Stimulated activated CD8-positive, alpha-beta memory T cell treated with anti-CD3 and anti-CD28 coated beads, Interleukin-4, amount 100 ng/mL, for 48 hours (primary cell): ENCODE measurements around the gene ZNF217.

Experiments
- DNase-seq: peaks from one replicate; pipeline ENCODE4 v3.0.0-alpha.2; 2020

The ZNF217 gene

DNA sequence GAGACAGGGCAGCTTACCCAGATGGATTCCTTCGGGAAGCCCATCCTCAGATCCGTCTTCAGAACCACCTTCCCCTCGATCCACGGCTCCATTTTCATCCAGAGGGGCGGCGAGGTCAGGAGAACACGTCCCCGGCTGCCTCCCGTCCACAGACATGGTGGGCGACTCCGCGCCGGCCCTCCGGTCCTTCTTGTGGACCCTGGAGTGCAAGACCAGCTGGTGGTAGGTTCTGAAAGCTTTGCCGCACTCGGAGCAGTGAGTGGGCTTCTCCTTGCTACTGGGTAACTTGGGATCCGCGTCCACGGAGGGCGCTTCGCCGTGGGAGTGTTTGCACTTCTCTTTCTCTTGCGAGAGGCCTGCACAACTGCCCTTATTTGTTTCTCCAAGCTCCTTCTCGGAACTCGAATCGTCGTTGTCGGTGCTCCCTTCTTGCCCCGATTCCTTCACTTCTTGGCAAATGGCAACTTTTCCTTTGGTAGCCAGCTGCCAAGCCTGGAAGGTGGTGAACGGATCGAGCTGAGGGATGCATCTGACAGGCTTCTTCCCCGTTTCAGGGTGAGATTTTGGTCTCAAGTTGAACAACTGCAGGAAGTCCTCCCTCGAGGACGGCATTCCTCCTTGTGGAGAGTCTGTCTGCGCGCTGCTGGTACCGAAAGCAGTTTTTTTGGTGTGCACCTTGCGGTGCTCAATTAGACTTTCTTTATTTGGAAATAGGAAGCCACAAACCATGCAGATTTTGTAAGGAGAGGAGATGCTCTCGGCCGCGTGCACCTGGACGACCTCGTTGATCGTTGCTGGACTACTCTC, 12.0 kb downstream of the ZNF217 start:
- DNase-seq, result peak; percentile 49

GRCh38 chr20:53580376-53581111, 13.1 kb downstream of the ZNF217 start:
- DNase-seq, result no peak

DNA sequence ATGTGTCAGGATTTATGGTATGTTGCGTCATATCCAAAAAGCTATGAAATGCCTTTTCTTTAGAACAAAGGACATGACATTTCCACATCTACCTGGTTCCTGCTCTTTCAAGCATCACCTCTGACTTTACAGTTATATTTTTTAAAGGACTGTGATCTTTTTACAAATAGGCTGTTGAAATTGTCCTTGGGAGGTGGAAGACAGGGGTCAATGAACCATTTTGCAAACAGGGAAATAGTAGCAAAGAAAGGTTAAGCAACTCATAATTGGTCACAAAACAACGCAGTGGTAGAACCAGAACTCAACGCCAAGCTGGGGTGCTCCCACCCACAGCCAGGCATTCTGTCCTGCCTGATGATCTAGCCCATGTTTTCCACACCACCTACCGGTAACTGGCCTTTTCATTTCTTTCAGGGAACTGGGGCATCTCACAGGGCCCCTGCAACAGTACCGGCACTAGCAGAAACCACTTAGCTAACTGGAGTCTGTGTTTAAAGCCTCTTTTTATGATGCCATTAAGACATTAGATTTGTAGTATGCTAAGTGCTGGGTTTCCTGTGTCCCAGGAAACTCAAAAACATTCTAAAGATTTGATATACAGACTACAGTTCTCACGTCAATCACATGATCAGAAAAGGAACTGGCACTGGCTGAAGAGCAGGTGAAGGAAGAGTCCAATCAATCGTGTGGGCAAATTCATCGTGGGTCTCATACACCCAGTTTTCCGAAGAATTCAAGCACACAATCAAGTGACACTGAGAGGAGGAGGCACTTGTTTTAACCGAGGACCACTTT, 13.9 kb downstream of the ZNF217 start:
- DNase-seq, result peak; percentile 55

- no peak for DNase-seq
These were observed 14.4 kb downstream of the ZNF217 start for GRCh38 chr20:53579266-53579580.

GRCh38 chr20:53578492-53579222, 15.0 kb downstream of the ZNF217 start:
- peak; percentile 52 for DNase-seq

GRCh38 chr20:53576586-53577318, 16.9 kb downstream of the ZNF217 start:
- DNase-seq, result peak; percentile 26

DNA sequence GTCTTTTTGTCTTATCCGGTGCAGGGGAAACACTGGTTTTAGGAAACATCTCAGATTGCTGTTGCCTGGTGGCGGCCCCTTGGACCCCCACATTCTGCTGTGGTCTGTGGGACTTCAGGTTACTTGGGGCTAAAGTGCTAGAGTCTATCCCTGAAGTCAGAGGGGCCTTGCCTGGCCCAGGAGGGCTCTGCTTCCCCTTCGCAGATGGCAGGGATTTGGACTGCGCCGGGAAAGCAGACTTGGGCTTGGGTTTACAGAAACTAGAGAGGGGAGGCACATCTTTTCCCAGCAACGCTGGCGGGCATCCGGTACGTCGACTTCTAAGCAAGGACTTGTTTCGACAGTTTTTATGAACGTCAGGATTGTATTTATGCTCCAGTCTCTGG, 17.5 kb downstream of the ZNF217 start:
- DNase-seq, result peak; percentile 24

DNA sequence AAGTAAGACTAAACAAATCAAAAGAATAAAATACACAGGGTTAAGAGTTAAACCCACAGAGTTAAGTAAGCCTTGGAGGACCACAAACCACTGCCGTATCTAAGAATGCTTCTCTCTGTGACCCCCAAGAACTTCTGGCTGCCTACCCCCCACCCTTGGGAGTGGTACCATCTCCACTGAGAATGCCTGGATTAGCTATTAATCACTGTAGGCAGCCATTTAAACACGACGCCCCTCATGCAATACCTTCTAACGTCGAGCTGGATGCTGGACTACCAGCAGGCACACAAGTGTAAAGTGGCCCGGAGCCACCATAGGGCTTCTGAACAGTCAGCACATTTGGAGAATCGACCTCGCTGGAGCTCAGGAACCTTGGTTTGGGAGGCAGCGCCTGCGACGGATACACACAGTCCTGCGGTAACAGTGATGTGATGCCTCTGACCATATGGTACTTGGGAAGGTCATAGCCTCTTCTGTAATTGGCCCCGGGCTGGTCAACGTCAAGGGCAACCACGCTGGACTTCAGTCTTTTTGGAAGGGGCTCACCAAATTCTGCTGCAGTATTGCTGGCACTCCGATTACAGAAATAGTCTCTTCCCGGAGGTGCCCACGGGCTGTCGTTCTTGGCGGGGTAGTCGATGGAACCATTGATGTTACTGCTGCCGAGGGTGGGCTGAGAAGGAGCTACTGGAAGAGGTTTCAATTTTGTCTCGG, 18.0 kb downstream of the ZNF217 start:
- DNase-seq, result peak; percentile 23

- DNase-seq, result peak; percentile 15
These were observed 18.8 kb downstream of the ZNF217 start for GRCh38 chr20:53574819-53575218.

GRCh38 chr20:53574259-53574789, 19.3 kb downstream of the ZNF217 start:
- DNase-seq, result peak; percentile 11

DNA sequence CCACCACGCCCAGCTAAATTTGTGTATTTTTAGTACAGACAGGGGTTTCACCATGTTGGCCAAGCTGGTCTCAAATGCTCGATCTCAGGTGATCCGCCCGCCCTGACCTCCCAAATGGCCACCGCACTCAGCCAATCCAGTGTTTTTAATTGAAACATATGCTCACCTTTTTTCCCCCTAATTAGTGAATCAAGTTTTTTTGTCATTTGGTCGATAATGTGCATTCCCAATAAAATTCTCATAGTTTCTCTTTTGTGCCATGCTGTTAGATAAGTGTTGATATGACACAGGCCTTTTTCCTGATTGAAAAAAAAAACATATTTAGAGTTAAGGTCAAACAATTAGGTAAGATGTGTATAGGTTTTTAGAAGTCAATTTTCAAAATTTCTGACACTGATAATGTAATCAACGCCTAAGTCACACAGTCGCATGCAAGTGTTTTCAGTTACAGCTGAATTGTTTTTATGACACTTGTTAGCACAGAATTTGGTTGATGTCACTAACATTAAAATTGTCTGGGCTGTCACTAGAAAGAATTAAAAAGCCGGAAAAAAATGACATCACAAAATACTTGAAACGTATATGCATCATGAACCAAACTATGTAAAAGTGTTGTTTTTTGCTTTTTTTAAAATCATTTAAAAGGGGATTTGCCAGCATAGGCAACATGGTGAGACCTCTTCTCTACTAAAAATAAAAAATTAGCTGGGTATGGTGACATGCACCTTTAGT, 21.9 kb downstream of the ZNF217 start:
- DNase-seq, result no peak

DNA sequence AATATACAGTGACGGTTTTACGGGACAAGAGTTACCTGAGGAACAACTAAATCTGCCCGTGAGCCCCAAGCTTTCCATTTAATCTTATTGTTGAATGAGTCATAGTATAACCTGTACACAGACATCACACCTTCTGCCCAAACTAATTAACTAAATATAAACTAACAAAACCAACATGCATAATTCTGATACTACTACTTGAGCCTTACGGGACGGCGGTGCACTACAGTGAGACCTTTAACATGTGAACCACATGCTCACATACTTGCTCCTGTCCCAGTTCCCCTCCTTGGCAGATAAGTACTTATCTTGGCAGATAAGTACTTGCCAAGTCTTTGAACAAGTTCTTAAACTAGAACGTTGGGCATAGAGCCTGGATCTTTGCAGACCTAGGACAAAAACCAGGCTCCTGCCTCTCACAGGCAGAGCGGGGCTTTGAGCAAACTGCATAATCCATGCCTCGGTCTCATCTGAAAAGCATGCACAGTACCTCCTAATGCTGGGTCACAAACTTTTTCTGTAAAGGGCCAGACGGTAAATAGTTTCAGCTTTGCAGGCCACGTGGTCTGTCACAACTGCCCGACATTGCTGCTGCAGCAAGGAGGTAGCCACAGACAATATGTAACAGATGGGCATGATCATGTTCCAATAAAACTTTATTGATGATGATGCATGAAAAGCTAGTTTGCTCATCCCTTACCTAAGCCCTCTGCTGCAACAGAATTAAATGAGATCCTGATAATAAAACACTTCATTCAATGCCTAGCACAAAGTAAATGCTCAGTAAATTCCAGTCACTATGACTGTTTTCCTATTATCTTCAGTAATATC, 23.0 kb downstream of the ZNF217 start:
- DNase-seq, result peak; percentile 20

GRCh38 chr20:53569606-53570307, 23.9 kb downstream of the ZNF217 start:
- DNase-seq, result peak; percentile 16

GRCh38 chr20:53569005-53569404, 24.6 kb downstream of the ZNF217 start:
- no peak for DNase-seq

GRCh38 chr20:53568351-53568750, 25.3 kb downstream of the ZNF217 start:
- DNase-seq, result peak; percentile 3

DNA sequence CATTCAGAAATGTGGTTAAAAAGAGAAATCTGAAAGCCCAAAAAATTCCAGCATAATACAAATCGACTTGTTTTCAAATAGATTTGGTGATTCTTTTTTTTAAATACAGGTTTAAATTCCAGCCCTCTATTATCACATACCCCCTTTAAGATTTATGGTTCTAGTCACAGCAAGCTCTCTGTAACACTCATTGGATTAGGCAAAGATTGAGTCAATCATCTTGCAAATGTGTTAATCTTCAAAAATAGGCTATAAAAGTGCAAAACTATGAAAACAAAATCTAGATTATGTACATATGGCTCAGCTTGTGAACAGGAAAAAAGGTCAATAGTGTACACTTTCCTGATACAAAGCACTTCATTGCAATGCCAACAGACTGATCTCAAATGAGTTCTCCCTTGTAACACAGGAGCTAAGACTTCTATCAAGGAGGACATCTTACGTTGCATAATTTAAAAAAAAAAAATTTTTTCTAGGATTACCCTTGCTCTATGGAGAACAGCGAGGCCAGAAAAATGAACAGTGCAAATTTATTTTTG, 26.2 kb downstream of the ZNF217 start:
- no peak for DNase-seq

- peak; percentile 11 for DNase-seq
These were observed 27.0 kb downstream of the ZNF217 start for GRCh38 chr20:53566623-53567022.

- peak; percentile 22 for DNase-seq
These were observed 28.4 kb downstream of the ZNF217 start for GRCh38 chr20:53565254-53565653.
